Amygdala (tissue), 56 donors: Measurements from ENCODE around the gene SMIM45.
A peak's percentile ranks its signal among the peaks of the same experiment; 100 is the strongest.

Experiments used
- DNase-seq, 56 donors: peaks; one replicate each; lab custom pipeline; 2025; lab: John Stamatoyannopoulos, UW

Gene SMIM45

DNA sequence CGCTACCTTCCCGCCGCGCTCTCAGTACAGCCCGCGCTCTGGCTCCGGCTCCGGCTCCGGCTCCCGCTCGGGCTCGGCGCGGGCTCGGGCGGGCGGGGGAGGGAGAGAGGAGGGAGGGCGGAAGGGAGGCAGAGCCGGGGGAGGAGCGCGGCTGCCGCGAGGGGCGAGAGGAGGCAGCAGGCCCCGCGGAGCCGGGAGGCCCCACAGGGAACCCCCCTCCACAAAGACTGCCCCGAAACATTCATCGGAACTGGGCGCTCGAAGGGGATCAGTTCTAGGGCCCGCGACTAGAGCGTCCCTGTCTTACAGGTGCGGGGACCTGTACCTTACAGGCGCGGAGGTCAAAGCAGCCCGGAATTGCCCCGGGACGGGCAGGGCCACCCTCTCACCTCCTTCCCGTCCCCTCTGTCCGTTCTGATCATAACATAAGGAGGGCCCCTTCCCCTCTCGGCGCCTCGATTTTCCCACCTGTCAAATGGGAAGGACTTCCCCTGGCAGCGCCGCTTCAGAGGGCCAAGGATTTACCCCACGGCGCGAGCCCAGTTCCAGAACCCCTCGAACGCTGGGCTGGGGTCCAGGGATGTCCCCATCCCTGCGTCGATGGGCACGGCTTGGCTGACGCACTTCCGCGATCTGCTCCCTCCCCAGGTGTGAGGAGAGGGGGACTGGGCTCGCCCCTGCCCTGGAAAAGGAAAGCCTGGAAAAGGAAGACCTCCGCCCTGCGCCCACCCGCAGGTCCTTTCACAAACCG lies 36.7 kb upstream of the SMIM45 start, which contains the start of gene SHISA8:
Gene SHISA8, minus strand, starts transcription at position 40 of the 751 bp plus-strand sequence. CDS start 407 bp downstream, outside the sequence.
- peak in 2 of 56 donors; percentile 16 to 32 for DNase-seq

DNA sequence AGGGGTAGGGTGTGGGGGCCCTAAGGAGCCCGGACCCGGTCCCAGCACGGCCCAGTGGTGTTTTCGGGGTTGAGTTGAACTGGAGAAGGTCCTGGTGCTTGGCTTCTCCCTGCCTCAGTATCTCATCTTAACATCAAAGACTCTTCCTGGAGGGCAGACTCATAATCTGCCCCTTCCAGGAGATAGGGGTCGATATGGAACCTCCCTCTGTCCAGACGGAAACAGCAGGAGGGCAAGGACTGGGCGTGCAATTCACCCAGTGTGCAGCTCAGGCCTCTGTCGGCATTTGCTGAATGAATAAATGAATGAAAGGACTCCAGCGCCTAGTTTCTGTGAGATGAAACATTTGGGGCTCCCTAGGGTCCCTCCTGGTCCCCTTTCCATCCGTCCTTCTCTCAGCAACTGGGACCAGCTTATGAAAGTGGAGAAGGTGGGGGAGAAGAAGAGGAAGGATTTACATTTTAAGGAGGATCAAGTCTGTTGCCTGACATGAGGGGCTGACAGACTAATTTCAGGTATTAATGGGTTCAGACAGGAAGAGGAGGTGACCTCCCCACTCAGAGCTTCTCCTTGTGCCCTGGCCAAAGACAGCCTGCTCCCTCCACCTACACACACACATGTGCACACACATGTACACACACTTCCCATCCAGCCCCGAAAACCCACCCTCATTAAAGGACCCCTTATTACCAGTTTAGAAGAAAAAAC lies 36.0 kb upstream of the SMIM45 start:
- no peak for DNase-seq

DNA sequence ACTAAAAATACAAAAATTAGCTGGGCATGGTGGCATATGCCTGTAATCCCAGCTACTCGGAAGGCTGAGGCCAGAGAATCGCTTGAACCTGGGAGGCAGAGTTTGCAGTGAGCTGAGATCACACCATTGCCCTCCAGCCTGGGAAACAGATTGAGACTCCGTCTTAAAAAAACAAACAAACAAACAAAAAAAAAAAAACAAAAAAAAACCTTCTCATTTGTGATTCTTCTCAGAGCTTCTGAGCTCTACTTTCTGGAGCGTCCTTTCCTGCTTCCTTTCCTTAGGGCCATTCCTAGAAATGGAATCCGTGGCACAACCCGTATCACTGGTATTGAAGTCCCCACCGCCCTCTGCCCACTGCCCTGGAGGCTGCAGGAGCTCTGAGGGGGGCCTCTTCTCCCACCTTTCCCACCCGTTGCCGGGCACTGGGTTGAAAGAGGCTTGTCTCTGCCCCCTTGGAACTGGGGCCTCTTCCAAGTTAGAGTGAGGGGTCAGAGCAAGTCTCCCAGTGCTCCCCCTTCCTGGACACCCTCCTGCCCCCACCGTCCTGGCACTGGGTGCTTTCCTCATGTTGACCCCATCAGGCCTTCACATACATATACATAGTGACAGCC lies 35.1 kb upstream of the SMIM45 start:
- no peak for DNase-seq

DNA sequence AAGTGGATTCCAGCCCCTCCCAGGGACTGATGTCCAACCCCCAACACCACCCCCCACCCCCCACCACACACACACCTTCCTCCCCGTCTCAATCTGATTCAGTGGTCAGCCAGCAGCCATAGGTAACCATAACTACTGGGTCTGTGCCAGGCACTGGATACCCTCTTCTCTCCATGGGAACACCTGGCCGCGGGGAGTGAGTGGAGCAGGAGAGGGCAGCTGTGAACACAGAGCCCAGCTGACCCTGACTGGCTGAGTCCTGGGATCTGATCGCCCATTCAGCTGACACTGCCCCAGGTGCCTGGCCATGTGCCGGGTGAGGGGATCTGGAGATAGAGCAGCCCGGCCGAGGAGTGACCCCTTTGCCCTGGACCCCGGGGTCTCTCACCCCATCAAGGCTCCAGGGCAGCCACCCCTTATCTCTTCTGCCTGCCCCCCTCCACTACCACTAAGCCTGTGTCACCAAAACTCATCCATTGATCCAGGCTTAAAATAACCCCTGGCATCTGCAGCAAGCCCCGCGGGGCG lies 34.5 kb upstream of the SMIM45 start:
- DNase-seq = no peak

DNA sequence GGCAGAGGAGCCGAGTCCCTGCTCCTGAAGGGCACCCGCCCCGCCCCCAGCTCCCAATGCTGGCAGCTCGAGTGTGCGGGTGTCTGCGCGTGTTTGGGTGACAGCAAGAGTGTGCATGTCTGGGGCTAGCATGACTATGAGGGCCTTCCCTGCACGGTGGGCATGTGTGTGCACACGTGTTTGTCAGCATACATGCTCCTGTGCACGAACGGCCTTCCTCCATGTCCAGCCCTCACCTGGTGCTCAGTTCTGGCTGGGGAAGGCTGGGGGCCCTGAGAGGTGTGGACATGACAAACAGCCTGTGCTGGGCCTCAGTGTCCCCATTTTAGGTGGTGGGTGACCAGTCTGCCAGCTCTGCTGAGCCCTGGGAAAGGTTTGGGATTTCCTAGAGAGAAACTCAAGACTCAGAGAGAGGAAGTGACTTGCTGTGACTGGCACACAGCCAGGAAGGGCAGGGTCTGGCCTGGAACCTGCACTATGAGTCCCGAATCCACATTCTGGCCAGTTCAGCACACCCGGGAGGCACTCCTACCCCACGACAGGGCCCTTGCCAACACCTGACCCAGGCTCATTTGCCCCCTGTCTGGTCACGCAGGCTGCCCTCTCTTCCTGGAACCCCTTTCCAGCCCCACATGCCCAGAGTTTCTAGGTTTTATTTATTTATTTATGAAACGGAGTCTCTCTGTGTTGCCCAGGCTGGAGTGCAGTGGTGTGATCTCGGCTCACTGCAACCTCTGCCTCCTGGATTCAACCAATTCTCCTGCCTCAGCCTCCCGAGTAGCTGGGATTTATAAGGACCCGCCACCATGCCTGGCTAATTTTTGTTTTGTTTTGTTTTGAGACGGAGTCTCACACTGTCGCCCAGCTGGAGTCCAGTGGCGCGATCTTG lies 33.8 kb upstream of the SMIM45 start:
- DNase-seq = peak in 8 of 56 donors; percentile 12 to 38 (median 24)

DNA sequence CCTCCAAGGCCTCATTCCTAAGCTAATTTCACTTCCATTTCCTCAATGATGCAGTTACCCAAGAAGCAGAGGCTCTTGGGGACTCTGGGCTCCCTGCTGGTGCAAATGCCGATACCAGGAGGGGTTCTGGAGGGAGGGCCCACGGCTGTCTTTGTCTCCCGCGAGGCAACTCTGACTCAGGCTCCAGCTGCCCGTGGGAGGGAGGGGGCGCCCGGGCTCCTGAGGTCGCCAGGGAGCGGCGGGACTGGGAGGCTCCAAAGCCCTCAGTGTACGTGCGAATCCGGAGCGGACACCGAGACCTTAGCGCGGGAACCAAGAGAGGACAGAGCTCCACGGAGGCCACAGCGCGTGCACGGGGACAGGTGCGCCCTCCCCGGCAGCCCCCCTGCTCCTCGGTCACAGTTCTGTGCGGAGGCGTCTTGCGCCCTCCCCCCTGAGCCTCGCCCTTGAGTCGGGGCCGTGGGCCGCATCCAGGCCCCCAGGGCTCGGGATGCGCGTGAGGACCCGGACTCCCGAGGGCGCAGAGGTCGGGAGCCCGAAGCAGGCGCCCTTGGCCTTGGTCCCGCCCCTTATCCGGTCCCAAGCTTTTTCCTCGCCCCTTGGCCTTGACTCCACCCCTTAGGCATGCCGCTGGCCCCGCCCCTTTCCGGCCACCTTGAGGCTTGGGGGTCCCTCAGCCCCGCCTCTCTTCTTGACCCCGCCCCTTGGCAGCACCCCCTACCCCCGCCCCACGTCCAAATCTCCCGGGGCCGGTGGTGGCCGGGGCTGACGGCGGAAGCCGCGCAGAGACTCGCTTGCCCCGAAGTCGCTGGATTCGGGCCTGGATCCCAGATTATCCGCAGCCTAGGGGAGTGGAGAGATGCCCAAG lies 32.4 kb upstream of the SMIM45 start:
- peak in 17 of 56 donors; percentile 9 to 62 (median 31) for DNase-seq

DNA sequence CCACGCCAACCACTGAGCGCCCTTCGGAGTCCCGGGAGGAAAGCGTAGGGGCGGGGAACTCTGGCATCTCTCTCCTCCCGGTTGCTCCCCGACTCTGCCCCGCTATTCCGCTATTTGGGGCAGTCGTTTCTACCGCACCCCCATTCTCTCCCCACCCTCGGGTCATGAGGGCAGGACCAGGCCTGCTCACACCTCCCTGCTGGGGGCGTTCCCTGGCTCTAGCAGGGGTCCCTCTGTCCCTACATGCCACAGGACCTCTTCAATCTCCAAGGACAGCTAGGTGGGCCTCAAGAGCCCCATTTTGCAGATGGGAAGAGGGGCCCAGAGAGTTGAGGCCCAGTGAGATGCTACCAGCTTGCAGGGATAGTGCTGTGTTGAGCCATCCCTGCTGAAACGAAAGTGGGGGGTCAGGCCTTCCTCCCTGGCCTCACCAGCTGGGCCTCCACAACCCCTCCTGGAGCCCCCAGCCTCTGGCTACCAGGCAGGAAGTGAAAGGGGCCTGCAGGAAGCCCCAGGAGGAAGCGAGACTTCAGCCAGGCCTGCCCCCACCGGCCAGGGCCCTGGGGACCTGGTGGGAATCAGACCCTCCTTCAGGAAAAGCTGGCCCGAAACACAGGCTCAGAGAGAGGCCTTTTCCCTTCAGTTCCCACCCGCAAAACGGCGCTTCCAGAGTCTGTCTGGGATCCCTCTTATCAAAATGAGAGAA lies 31.5 kb upstream of the SMIM45 start:
- peak in 19 of 56 donors; percentile 9 to 59 (median 27) for DNase-seq

DNA sequence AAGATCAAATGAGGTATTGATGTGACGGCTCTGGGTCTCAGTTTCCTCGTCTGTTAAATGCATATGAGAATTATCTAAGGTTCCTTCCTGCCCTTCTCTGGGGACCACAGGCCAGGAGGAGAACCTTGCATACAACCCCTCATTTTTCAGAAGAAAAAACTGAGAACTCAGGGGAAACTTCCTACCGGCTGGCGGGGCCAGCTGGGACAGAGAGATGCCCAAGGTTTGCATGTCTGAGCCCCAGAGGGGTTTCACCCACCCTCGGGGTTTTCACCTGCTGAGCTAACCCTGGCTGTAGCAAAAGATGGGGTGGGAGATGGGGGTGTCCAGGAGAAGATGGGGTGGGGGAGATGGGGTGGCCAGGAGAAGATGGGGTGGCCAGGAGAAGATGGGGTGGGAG lies 29.6 kb upstream of the SMIM45 start:
- DNase-seq = no peak

DNA sequence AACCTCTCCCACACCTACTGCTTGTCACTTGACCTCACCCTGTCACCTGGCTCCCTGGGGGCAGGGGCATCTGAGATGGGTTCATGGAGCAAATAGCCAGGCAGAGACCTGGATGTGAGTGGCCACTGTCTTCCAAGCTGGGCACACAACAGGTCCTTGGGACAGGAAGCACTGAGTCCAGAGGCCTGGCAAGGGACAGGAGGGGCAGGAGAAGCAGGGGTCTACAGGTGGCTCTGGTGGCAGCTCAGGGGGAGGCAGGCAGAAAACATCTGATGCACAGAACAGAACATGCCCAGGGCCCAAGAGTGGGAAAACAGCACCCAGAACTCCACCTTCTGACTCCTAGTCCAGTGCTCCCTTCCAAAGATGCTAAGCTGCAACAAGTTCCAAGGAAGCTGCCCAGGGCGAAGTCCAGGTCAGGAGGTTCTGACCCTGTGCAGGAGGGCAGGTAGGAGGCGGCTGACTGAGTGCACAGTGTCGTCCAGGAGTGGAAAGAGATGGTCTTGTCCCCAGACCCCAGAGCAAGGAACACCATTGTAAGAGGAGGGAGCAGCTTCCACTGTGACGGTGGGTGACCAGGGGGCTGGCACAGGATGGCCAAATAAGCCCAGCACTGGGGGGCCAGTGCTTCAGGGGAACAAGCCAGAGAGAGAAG lies 28.9 kb upstream of the SMIM45 start:
- no peak for DNase-seq

DNA sequence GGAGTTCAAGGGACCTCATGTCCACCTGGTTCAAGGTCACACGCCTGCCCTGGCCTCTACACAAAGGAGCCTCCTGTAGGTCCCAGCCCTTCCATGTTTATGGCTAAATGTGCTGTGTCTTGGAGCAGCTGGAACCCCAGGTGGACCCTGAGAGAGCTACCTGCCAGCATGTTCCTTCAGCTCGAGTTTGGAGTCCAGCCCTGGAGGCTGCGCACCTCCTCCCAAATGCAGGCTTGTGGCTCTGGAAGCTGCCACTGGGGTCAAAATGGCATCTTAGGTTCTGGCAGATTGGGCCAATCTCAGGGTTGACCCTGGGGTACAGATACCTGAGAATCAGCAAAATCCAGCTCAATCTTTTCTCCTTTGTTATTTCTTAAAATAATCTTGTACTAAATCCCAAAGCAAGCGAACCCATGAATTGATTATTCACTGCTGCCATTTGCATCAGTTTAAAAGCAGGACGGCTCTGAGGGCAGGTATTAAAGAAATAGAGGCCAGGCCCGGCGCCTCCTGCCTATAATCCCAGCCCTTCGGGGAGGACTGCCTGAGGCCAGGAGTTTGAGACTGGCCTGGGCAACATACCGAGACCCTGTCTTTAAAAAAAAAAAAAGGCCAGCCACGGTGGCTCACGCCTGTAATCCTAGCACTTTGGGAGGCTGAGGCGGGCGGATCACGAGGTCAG lies 28.2 kb upstream of the SMIM45 start:
- DNase-seq = no peak

DNA sequence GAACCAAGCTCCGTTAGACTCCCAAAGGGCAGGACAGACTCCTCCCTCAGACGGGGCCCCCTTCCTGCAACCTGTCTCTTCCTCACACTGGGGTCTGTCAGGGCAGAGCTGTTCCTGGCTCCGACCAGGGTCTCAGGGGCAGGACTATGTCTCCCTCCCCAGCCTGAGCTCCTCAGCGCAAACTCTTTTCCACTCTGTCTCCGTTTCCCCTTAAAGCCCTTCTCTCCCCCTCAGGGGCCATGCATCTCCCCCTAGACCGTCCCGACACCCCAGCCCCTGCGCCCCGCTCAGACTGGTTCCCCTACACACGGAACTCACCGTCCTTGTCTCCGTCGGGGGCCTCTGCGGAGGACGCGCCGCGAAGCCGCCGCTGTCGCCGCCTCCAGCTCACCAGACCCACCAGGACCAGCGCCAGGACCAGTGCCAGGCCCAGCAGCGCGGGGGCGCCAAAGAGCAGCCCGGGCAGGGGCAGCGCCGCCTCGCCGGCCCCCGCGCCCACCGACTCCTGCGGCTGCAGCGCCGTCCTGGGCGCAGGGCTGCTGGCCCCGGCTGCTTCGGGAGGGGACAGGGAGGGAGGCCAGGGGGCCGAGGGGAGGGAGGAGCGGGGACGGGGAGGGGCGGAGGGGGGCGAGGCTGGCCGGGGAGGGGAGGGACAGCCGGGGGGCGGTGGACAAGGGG lies 26.0 kb upstream of the SMIM45 start:
- DNase-seq = peak in 14 of 56 donors; percentile 10 to 58 (median 36)

DNA sequence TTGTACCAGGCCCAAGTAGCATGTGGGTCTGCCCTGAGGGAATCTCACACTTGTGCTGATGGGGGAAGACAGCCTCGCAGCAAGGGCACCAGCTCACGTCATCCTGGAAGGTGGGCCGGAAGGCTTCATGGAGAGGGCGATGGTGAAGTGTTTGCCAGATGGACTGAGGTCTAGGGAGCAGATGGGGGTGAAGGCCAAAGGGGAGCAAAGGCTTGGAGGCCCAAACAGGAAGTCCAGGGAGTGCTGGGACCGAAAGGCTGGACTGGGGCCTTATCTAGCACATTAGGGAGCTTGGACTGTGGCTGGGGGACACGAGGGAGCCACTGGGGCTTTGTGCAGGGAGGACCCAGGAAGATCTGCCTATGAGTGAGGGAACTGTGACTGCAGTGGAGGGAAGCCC lies 24.1 kb upstream of the SMIM45 start:
- no peak for DNase-seq

DNA sequence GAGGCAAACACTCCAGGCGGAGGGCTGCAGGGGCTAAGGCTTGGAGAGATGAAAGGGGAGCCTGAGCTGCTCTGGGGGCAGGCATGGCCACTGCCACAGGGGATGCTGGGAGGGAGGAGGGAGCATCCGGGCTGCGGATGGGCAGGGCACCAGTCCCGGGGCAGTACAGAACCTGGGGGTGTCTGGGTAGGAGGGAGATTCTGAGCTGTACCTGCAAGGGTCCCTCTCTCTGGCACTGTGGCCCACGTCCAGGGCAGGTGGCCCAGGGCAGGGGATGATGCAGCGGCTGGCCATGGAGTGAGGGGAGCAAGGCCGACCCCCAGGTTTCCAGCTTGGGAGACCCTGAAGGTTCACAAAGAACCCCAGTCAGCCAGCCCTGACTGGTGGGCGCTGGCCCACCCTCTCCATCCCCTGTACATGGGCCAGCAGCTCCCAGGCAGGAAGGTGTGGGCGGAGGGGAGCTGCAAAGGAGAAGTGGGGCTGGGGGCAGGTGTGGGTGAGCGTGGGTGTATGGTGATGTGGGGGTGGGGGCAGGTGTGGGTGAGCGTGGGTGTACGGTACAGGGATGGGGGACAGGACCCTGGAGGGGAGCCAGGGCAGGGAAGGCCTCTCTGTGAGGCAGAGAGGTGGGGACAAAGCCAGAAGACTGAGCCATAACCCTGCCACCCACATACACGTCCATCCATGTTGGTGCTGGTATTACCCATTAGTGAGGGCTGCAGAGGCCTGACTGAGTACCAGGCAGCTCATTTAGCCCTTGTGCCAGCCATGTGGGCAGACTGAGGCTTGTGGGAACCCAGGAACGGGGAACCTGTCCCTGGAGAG lies 23.1 kb upstream of the SMIM45 start:
- DNase-seq = no peak

DNA sequence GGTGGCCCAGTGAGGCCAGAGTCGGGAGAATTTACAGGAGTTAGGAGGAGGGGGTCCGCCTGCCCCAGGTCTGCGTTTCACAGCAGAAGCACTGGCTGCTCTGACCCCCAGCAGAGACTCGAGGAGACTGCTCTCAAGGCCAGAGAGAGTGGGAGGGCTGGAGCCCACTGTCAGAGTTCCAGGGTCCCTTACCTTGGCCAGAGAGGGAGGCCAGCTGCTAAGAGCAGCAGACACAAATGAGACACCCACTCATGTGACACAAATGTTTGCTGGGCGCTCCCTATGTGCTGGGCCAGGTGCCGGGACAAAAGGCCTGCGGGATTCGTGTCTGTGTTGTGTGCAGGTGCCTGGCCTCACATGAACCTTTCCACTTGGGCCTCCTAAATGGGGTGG lies 22.5 kb upstream of the SMIM45 start:
- no peak for DNase-seq

DNA sequence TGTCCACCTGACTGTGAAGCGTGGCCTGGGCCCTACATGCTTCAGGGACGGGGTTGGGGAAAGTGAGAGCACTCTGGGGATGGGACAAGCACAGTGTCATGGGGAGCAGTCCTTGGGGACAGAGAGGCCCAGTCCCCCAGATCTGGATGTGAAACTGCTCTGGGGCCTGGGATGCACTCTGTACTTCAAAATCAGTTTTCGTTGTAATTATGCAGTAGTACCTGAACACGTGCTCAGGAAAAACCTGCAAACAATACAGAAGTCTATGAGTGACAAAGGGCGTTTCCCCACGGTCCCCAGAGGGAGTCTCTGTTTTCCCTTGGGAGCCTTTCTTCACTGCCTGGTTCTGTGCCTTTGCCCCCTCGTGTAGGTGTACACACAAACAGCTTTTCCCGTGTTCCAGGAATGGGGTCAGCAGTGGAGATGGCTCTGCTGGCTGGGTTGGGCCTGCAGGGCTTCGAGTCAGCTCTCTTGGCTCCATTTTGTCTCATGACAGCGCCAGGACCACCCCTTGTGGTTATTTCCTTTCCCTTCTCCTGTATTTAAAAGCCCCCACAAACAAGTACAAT lies 20.2 kb upstream of the SMIM45 start:
- DNase-seq = no peak

DNA sequence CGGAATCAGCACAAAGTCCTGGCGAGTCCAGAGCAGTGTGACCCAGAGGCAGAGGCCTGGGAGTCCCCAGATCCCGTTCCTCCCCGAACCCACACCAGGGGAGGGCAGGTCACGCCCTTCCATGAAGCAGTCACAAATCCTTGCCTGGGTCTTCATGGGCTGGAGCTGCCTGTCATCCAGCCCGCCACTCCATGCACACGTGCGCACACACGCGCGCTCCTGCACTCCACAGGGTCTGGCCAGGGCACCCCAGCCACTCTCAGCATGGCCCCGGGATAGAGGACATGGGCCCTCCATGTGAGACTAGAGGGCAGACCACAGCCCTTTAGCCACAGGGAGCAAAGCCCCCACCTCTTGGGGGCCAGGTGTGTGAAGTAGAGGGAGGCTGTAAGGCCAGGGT lies 19.6 kb upstream of the SMIM45 start:
- DNase-seq = no peak
